NOMO-1 treated with dmso at 0.1 percent for 144 hours (cell line): Measurements from ENCODE around the gene TBC1D5.
"Not testable (repeated sequence)": the region's sequence is repeated elsewhere in the genome, so short reads cannot be mapped to it uniquely, and the experiment has no call there.

Source experiments
- DNase-seq: peaks from one replicate; lab custom pipeline; 2025; ENCODE audit not compliant: unreplicated experiment; lab: John Stamatoyannopoulos, UW

The TBC1D5 gene

DNA sequence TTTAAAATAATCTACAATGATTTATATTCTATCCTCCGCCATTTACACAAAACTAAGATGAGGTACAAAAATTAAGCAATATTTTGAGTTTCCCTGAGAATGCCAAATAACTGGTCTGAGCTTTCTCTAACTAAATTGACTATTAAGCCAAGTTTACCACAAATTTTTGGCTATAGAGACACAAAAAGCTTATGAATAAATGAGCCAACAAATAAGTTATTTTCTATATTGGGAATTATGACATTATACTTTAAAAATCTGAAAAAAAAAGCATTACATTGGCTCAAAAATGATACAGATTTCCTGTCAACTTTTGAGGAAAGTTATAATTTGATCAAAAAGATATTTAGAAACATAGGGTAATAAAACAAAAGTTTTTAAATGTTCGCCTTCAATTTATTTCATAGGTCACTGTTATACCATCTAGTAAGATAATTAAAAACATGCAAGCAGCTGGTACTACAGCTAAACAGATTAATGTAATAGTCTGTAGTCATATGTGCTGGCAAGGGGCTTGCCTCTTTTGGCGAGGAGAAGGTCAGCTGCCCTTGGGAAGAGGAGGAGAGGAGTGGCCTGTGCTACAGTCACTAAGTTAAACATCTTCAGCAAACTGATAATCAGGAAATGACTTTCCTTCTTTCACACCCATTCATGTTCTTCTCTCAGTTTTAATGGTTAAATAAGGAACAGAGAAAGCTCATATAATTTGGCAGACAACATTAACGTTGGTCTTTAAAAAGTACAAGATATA, 318.5 kb downstream of the TBC1D5 start:
- DNase-seq = no peak

DNA sequence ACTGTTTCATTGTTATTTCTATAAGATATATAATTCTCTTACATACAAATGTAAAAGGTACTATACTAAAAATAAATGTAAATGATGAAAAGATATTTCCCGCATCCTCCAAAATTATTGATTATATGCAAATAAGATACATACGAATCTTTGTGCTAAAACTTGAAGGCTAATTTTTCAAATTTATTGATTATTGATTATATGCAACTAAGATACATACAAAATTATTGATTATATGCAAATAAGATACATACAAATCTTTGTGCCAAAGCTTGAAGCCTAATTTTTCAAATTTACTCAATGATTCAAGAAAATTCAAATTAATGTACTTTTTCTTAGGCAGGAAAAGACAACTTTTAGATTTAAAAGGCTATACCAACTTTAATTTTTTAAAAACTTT, 319.8 kb downstream of the TBC1D5 start:
- no peak for DNase-seq

DNA sequence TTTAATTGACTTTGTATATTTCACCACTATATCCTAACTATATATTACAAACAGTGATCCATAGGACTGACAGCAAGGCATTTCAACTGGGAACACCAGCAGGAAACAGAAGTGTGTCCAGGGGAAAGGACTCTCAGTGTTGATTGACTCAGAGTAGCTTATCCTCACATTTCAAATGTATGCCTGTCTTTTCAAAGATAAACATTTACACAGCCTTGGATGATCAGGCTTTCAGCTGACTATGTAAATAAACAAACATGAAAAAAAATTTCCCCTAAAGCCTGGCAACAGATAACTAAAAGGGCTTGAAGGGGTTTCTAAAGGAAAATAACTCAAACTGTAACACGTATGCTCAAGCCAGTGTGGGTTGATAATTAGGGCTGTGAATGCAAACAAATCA, 321.8 kb downstream of the TBC1D5 start:
- no peak for DNase-seq

DNA sequence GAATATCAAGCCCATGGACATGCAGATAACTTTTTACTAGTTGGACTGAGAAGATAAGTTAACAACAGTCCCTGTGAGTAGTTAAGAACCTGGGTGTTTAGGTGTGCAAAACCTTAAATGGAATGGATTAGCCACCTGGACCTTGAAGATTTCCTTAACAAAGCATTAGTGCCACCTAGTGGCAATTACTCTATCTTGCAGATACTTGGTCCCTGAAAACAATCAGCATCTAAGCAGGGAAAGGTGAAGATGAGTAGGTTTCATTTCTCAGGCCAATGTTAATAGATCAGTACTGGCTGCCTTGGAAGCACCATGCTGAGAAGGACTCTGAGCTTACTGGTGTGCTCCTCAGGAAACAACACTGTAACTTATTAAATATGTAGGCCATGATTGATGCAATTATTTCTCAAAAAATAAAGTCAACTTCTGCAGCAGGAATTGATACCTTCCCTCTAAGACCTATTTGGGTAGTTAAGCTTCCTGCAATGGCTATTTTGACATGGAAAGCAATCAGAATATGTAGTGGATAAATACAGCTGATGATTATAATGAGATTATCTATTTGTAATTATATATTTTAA, 329.4 kb downstream of the TBC1D5 start:
- DNase-seq = no peak

DNA sequence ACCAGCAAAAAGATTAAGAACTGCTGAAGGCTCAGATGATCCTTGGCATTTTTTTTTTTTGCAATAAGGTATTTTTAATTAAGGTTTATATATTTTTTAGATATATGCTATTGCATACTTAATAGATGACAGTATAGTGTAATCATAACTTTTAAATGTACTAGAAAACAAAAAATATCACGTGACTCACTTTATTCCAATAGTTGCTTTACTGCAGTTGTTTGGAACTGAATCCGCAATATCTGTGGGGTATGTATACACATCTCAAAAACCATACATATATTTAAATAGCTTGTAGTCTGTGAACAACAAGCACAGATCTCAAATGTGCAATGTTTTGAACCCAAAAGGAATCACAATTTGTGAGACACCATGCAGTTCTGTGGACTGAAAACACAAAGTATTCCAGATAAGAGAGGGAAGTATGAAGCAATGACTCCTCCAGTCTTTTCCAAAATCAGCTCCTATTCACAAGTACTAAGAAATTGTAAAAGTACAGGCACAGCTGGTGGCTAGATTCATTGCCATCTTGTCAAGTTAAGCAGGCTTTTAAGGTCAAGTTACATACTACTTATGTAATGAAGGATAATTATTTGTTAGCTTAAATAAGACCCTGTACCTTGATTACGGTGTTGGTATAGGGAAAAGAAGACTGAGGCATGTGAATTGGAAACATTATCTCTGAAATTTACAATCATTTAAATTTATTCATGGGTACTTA, 331.1 kb downstream of the TBC1D5 start:
- no peak for DNase-seq

DNA sequence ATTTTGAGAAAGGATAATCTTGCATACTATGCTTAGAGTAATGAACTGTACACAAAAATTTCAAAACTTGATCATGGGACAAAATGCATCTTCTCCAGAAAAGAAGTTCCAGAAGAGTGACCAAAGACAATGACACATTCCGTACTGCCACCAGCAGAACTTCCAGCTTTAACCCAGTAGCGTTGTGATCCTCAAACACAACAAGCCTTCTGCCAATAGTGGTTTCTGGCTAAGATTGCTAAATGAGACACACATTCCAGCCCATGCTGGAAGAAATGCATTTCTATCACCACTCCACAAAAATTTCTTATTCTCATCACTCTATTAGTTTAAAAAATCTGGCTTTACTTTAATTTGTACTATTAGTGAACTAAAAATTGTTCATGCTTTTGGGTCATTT, 334.9 kb downstream of the TBC1D5 start:
- no peak for DNase-seq

DNA sequence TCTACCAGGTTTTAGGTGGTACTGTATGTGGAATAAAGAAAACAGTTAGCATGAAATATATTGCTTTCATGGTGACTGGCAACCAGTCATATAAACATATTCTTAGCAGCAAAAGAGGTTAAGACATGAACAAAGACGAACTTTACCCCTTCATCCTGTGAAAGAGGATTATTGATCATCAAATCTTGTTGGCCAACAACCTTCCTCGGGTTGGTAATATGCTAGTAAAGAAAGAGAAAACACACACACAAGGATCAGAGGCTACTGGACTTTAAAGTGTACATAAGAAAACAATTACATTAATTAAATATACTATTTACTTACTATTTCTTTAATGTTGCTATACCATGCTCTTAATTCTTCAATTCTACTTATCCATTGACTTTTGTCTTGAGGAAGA, 337.9 kb downstream of the TBC1D5 start:
- DNase-seq = no peak

DNA sequence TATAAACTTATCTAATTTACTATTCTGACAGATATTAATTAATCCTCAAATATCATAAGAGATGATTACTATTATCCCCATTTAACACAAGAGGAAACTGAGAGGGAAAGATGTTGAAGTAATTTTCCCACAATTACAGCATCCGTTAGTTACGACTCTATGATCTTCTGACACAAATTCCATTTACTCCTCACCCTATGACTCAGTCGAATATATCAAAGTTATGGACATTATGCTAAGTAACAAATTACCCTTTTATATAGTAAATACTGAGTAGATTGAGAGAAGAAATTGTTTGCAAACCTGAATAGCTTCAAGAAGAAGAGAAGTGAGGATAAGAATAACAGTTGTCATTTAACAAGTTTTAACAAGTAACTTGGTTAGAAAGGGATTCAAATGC, 340.0 kb downstream of the TBC1D5 start:
- no peak for DNase-seq

DNA sequence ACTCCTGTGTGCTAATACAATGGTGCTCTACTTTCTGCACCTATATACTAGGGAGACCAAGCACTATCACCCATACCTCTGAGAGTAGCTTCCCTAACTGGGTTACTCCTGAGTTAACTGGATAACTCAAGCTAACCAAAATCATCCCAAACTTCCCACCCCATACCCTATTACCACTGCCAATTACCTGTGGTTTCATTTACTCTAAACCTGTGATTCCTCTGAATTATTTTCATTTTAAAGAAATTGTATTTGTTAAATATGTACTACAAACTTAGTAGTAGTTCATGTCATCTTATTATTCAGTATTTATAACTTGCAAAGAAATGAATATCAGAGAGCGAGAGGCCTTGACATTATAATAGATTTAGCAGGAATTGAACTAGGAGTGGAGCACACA, 340.5 kb downstream of the TBC1D5 start:
- no peak for DNase-seq

DNA sequence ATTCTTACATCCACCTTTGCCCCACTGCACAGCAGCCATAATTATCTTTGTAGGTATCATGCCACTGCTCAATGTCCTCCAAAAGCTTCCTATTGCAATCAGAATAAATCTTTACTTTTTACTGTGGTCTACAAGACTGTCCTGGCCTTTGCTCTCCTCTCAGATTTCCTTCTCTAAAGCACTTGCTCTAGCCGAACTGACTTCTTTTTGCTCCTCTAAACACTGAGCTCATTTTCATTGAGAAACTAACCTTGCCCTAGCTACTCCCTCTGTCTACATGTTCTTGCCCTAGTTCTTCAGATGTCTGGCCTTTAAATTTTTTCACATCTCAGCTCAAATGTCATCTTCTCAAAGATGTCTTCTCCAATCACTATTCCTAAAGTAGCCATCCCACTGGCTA, 342.8 kb downstream of the TBC1D5 start:
- no peak for DNase-seq

DNA sequence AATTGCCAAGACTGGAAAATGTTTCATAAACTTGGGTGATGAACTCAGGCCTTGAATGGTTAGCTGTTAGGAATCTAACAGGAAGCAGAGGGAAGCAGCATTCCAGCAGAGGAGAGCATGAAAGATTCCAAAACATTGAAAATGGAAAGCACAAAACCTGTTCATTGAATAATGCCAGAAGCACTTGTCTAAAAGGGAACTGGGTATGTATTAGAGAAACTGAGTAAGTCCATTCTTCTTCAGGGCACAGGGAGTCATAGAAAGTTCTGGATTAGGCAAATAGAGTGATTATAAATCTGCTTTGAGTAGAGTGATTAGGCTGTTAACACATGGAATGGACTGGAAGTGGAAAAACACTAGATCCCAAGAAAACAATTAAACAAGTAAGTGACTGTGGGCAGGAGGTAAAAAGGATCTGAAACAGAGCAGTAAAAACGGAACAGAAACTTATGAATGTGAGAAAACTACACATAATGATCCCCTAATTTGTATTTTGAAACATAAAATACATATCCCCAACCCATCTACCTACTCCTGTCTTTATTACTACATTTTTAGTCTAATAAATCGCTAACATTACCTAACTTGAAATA, 343.4 kb downstream of the TBC1D5 start:
- peak; percentile 57 for DNase-seq

DNA sequence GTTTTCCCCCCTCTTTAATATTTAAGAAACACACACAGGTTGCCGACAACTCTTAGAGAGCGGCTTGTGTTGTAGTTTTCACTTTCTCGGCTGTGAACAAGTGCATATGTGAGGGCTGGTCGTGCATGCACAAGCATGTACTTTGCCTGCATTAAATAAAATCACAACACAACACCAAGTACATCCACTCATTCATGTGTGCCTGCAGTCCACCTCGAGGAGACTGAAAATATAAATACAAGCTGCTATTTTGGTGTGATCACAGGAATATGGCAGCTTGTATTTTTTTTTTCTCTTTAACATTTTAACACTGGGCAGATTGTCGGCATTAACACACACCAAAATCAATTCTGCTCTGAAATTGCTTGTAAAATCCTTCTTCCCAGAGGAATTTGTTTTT, 346.4 kb downstream of the TBC1D5 start:
- DNase-seq = no peak

DNA sequence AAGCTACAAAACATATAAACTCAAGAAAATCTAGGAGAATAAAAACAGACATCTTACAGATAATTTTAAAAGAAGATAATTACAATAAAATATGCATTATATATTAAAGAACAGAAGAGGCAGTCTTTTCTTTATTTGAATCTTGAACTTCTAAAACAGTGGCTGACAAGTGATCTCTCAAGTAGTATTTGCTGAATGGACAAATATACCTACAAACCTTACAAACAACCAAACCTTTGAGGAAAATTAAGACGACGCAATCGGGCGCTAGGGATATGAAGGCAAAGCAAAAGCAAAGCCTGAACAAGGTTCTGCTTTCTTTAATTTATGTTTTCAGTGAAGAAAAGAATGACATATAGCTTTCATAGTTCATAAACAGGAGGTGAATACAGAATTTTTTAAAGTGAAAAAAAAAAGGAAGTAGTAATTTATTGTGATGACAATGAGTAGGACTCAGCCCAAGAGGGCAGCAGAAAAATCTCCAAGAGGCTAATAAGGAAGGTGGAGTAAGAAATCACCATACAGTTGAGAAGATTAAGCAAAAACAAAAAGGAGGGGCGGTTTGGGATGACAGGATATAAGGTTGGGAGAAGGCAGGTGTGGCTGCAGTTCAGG, 347.8 kb downstream of the TBC1D5 start:
- peak; percentile 26 for DNase-seq

DNA sequence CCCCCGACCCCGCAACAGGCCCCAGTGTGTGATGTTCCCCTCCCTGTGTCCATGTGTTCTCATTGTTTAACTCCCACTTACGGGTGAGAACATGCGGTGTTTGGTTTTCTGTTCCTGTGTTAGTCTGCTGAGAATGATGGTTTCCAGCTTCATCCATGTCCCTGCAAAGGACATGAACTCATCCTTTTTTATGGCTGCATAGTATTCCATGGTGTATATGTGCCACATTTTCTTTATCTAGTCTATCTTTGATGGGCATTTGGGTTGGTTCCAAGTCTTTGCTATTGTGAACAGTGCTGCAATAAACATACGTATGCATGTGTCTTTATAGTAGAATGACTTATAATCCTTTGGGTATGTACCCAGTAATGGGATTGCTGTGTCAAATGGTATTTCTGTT, 349.9 kb downstream of the TBC1D5 start:
- not testable (repeated sequence) for DNase-seq

DNA sequence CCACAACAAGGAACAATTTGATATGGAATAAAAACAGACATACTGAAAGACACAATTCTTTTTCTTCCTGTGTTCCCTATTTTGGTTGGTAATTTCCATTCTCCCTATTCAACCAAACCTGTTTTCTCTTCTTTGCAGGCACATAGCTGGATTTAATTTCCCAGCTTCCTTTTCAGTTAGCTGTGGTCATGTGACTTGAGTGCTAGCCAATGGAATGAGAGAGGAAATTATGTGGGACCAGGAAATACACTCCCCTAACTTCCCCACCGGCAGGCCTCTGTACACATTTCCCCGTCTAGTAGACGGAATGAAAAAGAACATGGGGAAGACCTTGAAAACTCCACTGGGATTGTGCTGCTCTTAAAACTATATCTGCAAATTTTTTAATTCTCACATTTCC, 351.6 kb downstream of the TBC1D5 start:
- DNase-seq = no peak

DNA sequence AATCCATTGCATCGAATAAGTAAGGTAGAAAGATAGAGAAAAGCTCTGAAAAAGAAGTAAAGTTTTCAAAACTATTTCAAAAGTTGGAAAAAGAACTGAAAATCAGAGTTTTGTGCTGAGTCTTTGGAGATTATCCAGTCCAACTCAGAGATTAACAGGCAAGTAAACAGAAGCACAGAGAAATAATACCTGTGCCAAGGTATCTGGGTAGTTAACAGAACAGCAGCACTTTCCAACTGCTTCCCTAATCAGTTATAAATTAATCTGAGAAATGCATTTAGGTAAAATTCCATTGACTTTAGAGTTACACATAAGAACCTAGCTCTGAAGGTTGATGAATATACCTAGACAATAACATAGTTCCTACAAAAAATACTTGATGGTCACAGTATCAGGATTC, 355.3 kb downstream of the TBC1D5 start:
- no peak for DNase-seq

DNA sequence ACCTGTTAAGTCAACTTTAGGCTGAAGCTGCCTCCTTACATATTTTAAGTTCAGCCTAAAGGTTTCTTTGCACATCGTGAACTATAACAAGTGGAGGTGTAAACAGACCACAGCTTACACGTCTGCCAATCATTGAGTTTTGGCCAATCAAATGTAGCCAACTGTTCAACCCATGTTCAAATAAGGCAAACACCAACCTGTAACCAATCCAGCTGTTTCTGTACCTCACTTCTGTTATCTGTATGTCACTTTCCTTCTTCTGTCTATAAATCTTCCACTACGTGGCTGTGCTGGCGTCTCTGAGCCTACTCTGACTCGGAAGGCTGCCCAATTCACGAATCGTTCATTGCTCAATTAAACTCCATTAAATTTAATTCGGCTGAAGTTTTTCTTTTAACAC, 356.0 kb downstream of the TBC1D5 start:
- DNase-seq = no peak

DNA sequence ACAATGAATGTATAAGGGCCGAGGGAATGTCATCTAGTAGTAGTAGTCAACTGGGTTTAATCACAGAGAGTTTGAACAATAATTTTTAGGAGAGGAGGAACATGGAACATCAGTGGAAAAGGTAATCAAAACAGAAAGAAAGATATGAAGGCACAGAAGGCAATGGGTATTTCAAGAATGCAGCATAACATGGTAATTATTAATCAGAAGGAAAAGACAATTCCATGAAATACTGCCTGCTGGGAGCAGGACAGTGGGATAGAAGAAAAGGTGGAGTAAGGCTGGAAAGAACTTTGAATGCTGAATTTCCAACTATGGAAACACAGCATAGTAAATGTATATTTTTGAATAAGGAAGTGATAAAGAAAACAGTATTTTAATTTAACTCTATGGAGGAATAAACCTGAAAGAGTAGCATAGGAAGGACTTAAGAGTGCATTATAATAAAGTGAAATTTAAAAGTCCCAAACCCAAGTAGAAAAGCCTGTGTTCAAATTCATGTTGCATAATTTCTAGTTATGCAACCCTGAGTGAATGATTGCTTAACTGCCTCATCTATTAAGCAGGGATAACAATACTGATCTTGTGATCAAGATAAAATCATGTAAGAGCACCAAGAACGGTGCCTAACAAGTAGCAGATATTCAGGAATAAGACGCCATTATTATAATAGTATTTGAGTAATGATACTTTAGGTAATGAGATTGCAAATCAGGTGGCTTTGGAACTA, 357.7 kb downstream of the TBC1D5 start:
- DNase-seq = no peak

DNA sequence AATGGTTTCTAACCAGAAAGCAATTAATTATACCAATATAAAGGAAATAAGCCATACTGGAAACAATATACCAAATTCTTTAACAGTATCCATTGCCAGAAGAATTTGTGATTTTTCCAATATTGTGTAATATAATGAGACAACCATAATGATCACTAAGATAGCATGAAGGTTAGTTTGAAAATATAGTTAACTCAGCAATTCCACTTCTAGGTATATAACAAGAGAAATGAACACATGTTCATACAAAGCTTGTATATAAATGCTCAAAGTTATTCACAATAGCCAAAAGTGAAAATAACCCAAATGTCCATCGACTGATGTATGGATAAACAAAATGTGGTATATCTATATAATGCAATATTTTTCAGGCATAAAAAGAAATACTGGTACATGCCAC, 369.1 kb downstream of the TBC1D5 start:
- no peak for DNase-seq

DNA sequence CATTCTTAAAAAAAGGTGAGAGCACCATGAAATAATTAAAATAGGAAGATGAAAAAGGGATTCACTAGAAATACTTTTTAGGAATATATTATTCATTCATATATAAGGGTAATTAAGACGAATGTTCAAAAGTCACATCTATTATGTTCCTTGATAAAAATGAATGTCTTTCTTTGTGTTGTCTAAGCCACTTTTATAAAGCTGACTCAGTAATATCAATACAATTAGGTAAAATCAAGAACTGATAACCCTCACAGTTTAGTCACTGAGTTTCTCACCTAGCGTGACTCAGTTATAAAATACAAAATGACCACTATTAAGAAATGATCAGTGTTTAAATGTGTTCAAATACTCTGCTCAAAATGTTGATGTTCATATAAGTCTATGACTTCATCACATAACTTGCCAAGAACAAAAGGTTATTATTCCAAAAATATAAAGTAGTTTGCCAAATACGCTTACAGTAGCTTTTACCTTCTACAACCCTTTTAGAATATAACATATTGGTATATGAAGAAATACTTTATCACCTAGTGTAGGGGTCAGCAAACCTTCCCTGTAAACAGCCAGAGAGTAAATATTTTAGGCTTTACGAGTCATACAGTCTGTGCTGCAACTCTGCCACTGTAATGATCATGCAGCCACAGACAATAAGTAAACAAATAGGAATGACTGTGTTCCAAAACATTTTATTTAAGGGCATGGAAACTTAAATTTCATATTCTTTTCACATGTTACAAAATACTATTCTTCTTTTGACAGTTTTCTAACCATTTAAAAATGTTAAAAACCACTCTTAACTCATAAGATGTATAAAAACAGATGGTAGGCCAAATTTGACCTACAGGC, 369.8 kb downstream of the TBC1D5 start:
- no peak for DNase-seq
